ENCODE results near the gene OSM.
A peak's percentile ranks its signal among the peaks of the same experiment; 100 is the strongest.

The OSM gene

GRCh38 chr22:30262917-30263741 lies 3.5 kb downstream of the OSM start:
- DNase-seq, result peak; percentile 89

- no peak for DNase-seq
These were observed 4.5 kb downstream of the OSM start for GRCh38 chr22:30262112-30262511.

- DNase-seq, result no peak
These were observed 5.5 kb downstream of the OSM start for GRCh38 chr22:30261134-30261533.

DNA sequence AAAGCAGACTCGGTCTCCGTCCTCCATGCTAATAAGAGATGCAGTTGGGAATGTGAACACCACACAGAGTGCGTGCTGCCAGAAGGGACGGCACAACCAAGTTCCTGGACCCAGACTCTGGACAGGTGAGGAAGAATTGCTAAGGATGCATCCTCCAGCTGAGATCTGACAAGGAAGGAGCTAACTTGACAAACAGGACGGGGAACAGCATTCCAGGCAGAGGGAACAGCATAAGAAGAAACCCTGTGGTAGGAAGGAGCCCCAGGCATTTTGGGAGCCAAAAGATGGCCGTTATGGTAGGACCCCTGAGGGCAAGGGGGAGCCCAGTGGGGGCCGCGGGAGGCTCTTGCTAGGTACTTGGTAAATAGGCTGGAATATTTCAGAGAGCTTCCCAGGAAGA lies 6.0 kb downstream of the OSM start:
- no peak for DNase-seq

- DNase-seq, result no peak
These were observed 6.4 kb downstream of the OSM start for GRCh38 chr22:30260276-30260675.

- no peak for DNase-seq
These were observed 12.3 kb downstream of the OSM start for GRCh38 chr22:30254314-30254713.

GRCh38 chr22:30253205-30253852 lies 13.3 kb downstream of the OSM start:
- DNase-seq, result no peak

GRCh38 chr22:30252411-30253204 lies 14.0 kb downstream of the OSM start:
- DNase-seq, result no peak

DNA sequence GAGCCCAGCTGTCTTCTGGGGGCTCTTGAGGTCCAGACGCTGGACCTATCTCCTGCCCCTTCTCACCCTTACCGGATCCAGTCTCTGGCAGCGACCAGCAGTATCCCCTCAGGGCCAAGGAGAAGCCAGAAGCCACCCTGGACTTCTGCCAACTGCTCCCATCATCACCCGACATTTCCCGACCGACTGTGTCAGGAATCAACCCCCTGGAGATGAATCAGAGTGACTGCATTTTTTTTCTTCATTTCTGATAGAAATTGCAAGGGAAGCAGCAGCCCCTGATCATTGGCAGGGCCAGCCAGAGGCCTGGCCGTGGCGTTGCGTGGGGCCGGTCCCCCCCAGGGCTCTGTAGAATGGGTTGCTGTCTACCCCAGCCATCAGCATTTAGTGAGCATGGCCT lies 14.9 kb downstream of the OSM start:
- DNase-seq, result no peak

- peak; percentile 72 for DNase-seq
These were observed 15.9 kb downstream of the OSM start for GRCh38 chr22:30250661-30251267.

- DNase-seq, result no peak
These were observed 16.5 kb downstream of the OSM start for GRCh38 chr22:30250039-30250565.

DNA sequence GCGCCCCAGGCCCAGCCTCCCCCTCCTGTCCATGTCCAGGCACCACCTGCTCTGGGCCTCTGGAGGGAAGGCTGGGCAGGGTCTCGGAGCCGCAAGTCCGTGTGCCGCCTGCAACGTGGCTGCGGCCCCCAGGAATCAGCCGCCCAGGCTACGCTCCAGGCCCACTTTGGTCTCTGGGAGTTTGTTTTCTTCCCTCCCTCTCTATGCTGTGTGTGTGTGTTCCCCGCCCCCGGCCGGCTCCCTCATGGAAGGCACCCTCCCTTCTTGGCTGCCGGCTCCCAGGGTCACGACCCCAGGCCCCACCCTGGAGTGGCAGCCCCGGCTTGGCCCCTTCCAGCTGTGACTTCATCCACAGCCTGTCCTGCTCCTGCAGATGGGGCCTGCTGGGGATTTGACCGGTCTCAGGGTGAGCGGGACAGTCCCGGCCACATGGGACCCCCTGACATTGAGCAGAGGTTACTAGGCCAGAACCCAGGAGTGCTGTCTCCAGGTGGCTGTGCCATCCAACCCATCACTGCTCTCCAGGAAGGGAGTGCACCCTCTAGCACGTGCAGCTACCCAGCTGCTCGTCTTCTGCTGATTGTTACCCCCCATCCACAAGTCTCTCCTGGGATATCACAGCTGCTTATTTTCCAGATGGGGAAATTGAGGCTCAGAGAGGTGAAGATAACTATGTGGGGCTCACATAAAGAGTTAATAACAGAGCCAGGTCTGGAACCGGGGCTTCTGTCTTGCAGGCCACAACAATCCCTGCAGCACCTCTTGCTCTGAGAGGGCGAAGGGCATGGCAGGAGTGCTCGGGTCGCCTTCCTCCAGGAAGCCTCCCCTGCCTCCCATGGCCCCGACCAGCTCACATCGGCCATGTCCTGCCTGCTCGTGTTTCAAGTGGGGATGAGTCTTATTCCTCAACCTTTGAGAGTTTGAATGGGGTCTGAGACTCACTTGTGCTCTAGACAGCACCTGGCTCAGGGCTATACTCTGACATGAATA lies 17.3 kb downstream of the OSM start:
- no peak for DNase-seq

- no peak for DNase-seq
These were observed 18.2 kb downstream of the OSM start for GRCh38 chr22:30248484-30248883.

DNA sequence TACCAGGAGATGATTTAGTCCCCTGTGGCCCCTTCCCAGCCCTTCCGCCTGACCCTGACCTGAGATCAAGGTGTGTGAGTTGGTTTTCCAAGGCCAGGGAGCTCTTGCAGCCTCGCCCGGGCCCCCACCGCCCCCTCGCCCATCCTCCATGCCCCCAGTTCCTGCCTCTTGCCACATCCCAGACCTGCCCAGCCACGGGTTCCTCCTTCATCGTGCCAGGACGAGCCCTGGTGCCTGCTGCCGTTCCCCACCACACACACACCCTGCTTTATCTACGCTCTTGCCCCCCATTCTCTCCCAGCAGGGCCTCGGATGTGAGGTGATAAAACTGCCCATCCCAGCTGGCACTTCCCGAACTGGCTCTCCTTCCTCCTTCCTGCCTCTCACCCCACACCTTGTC lies 18.7 kb downstream of the OSM start:
- no peak for DNase-seq

DNA sequence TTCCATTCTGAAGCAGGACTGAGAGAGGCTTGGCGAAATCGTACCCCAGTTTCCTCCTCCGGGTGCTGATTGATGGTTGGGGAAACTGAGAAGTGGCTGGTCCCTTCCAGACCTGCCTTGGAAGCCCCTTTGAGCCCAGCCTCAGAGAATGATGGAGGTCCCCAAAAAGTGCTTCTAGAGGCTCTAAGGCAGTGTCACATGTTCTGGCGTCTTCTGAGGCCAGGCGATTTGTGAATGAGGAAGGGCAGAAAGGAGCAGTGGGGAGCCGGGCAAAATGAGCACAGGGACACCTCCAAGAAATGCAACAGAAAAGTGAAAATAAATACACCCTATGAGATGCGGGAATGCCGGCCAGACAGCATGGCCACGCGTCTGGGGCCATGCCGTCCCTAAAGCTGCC lies 19.1 kb downstream of the OSM start:
- DNase-seq, result no peak

GRCh38 chr22:30246814-30247376 lies 19.8 kb downstream of the OSM start:
- DNase-seq, result peak; percentile 56

DNA sequence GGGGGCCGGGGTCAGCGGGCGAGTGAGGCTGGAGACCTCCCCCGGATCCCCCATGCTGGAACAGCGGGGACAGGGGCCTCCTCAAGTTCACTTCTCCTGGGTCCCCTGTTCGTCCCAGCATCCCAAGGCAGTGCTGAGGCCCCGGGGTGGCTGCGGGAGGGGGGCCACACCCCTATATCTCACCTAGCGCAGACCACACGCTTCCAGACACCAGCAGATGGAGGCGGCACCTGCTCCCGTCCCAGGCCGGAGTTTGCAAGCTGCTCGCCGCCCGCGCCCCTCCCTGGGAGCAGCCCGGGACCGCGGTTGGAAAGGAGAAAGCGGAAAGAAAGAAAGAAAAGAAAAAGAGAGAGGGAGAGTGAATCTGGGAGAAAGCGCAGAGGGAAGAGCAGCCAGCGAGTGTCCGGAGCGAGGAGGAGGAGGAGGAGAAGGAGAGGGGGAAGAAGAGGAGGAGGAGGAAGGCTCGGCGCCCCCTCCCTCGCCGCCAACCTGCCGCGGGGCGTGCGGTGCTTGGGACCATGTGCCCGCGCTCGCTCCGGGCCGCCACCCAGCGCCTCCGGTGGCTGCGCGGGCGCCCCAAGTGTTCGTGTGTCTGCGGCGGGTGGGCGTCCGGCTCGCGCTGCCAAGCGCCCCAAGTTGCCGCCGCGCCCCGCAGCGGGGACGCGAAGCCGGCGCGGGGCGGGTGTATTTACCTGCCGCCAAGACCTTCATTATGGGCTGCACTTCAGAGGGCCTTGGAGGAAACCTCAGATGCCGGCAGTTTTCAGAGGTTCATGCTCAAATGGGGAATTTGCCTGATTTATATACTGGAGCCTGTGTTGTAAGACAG lies 20.5 kb downstream of the OSM start, which contains the start of gene LIF:
Gene LIF, minus strand, starts transcription at position 775 of the 829 bp plus-strand sequence. Its CDS starts 64 bp downstream, at position 711.
- DNase-seq, result peak; percentile 75

DNA sequence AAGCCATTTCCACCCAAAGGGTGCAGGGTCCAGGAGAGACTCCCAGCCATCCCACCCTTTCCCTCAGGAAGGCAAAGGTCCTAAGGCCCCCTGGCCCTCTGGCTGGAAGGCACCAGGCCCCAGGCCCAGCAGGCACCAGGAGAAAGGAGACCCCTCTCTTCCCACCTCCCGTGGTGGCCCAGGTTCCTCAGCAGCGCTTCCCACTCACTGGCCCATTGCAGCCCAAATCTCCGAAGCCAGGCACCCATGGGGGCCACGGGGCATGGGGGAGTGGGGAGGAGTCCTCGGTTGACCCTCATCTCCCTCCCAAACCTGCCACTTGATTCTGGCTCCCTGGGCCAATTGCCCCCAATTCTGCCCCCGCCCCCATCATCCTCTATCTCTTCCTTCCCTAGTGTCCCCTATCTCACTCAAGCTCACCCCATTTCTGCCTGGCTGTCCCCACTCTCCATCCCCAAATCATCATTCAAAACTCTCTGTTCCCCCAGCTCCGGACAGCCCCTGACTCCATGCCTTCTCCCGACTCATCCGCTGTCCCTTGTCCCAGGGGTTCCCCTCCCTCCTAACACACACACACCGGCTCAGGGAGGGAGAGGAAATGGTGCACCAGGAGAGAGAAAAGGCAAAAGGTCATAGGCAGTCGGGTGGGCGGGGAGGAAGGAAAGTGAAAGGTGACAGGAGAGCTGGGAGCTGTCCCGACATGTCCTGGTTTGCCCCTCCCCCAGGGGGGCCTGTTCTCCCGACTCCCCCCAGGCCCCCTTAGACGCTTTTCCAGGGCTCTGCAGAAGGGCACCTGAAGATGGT lies 21.3 kb downstream of the OSM start:
- peak; percentile 39 for DNase-seq

- DNase-seq, result peak; percentile 27
These were observed 22.0 kb downstream of the OSM start for GRCh38 chr22:30244641-30245040.

Data from stimulated activated CD4-positive, alpha-beta T cell treated with anti-CD3 and anti-CD28 coated beads, Interleukin-15, amount 100 ng/mL, for 24 hours (primary cell).